ENCODE data around the gene DMBT1. TPM values are rescaled to one million over a fixed set of nuclear protein-coding genes. Genes with fewer than 3 reads are reported as not detected.

Gene DMBT1
- total and polyA plus RNA-seq, 10 of the 15 experiments (the other 5 are each of a cell fraction or from before 2014, with no cell fraction given), result under 0.01 to 0.13 (median 0.03) TPM; not detected in 5

GRCh38 chr10:122660696-122661095 lies 100.1 kb downstream of the DMBT1 start (continued):
- TF ChIP-seq BHLHE40 (IDR thresholded peaks at IDR 0.05; ENCODE audit: borderline replicate concordance in 1 of 2, low read depth in 2 of 2, low read length in 1 of 2), result no peak
- no peak for TF ChIP-seq CBX5 (IDR thresholded peaks at IDR 0.05; ENCODE audit: low read depth)
- TF ChIP-seq RELB (IDR thresholded peaks at IDR 0.05; ENCODE audit: low read depth), result no peak
- no peak for TF ChIP-seq HCFC1 (IDR thresholded peaks at IDR 0.05; ENCODE audit: low read length)

- no peak overlapping the region for H3K27ac ChIP-seq (ENCODE audit: control insufficient read depth, insufficient read depth)
- H3K27me3 ChIP-seq (replicated peaks in 1 of 2; ENCODE audit: control insufficient read depth in 2 of 2, insufficient read depth in 2 of 2, low read length in 1 of 2), result peaks cover 7 to 9% of the 10 kb centered on the region in 2 experiments
- no peaks in the 10 kb centered on the region for H4K20me1 ChIP-seq (ENCODE audit: control insufficient read depth, insufficient read depth)
- WGBS (ENCODE audit: insufficient coverage, insufficient replicate concordance, low lambda C conversion rate, missing lambda C conversion rate), result 6% methylated on average over 6 of the region's 6 CpGs
- no peak overlapping the region for H3K9ac ChIP-seq (ENCODE audit: control insufficient read depth, insufficient read depth, low read length)
- no peaks in the 10 kb centered on the region for H3K4me1 ChIP-seq (ENCODE audit: control insufficient read depth, insufficient read depth, low read length)
- H3K36me3 ChIP-seq (ENCODE audit: control insufficient read depth in 2 of 2, insufficient read depth in 2 of 2, low read length in 1 of 2), result no peaks in the 10 kb centered on the region
- H3K4me3 ChIP-seq, result no peak overlapping the region
- SMC1A ChIA-PET (ENCODE audit: uncharacterized antibody, unreplicated experiment), result no interaction called here
- in situ Hi-C loops (cut with MboI), result no loop called here
- H3K79me2 ChIP-seq (ENCODE audit: control insufficient read depth, insufficient read depth, low read length), result no peaks in the 10 kb centered on the region
- DNase-seq (ENCODE audit: low read depth, low spot score), result no peak
- BruUV-seq (replicated peaks), result no TSS peak
- CTCF ChIA-PET, result interaction anchor here (1.3 kb wide), 1 partner anchor 13 kb away, joined by 3 read pairs; no protein-coding TSS in a partner anchor
- intact Hi-C loops (cut with micrococcal nuclease; ENCODE audit: unreplicated experiment), result no loop called here
- no peaks in the 10 kb centered on the region for H3K9me3 ChIP-seq (replicated peaks; ENCODE audit: control insufficient read depth, insufficient read depth, low read length)
- no peak overlapping the region for H2AFZ ChIP-seq (ENCODE audit: control insufficient read depth, low read depth, low read length)
- ATAC-seq, result no peak
- FAIRE-seq, result no peak
- RAD21 ChIA-PET (ENCODE audit: unreplicated experiment), result no interaction called here
- H3K4me2 ChIP-seq (ENCODE audit: control insufficient read depth, insufficient read depth), result no peak overlapping the region
- POLR2A ChIA-PET, result no interaction called here
- TF ChIP-seq CEBPB (IDR thresholded peaks at IDR 0.05; ENCODE audit: borderline replicate concordance in 1 of 2, low read depth in 2 of 2, low read length in 2 of 2) (no peak), SMAD1 (IDR thresholded peaks at IDR 0.05; ENCODE audit: low read depth, partially characterized antibody) (no peak), HDGF (IDR thresholded peaks at IDR 0.05) (no peak), E4F1 (IDR thresholded peaks at IDR 0.05; ENCODE audit: borderline replicate concordance, partially characterized antibody) (no peak), TBL1XR1 (IDR thresholded peaks at IDR 0.05; ENCODE audit: low read depth, low read length) (no peak), ASH2L (IDR thresholded peaks at IDR 0.05; ENCODE audit: borderline replicate concordance, low read depth) (no peak), CEBPZ (IDR thresholded peaks at IDR 0.05; ENCODE audit: low read depth, low read length) (no peak), NR2C1 (IDR thresholded peaks at IDR 0.05) (no peak), MTA2 (IDR thresholded peaks at IDR 0.05; ENCODE audit: low read depth) (no peak), SMARCA5 (IDR thresholded peaks at IDR 0.05) (no peak), MLLT1 (IDR thresholded peaks at IDR 0.05) (no peak)
These were observed 101.7 kb downstream of the DMBT1 start for GRCh38 chr10:122662231-122662630.

Measured in GM12878 (cell line).